DOHH2 (cell line): Measurements from ENCODE around the gene LAMC3.

Experiments
- CTCF ChIP-seq: fragments of 200-600 bp; sonication (generic); IDR thresholded peaks from one replicate; pipeline ENCODE4 v1.5.1; 2014; ENCODE audit warnings: antibody characterized with exemption, mild to moderate bottlenecking, low read depth, low read length; ENCODE audit not compliant: poor library complexity, severe bottlenecking
- EZH2phosphoT487 ChIP-seq: fragments of 200-600 bp; sonication (generic); IDR thresholded peaks from 2 replicates; pipeline ENCODE4 v1.6.1; 2017; ENCODE audit warnings: borderline replicate concordance, mild to moderate bottlenecking, antibody characterized with exemption, low read length, moderate library complexity, mixed read lengths

- TF ChIP-seq CTCF (no peak), EZH2phosphoT487 (no peak)
Observed at GRCh38 chr9:130972277-130972956, 36.6 kb upstream of the LAMC3 start.
